ENCODE measurements around the gene KLHDC7A.

Gene KLHDC7A

DNA sequence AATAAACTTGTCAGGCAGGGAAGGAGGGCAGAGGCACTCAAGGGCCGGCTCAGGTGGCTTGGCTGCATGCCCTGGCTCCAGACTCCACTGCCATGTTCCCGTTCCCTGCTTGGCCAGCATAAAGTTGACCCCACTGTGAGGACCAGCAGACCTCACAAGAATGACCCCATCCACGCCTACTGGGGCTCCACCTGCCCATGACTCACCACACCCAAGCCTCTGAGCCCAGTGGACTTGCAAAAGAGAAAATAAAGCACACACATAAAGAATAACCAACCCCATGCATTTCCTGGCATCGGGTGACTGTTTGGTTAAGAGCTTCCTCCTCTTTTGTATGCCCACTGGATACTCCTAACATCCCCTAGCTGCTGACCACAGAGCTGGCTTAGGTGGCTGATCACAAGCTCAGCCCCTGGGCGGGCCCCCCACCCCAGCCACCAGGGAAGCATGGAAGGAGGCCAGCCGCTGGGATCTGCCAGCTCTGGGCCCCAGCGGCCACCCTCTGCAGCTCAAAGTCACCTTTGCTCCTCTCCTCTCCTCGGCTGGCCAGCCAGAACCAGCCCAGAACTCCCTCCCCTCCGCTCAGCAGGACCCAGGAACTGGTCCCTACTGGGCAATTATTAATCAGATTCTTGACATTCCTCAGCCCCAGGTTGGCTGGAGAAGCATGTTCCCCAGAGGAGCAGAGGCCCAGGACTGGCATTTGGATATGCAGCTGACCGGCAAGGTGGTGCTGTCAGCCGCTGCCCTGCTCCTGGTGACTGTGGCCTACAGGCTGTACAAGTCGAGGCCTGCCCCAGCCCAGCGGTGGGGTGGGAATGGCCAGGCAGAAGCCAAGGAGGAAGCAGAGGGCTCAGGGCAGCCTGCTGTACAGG, at the start of gene KLHDC7A:
Gene KLHDC7A (plus strand): TSS at position 616 of the 875 bp plus-strand sequence. CDS start 52 bp downstream, at position 668.
- H3K9me3 ChIP-seq (ENCODE audit: control insufficient read depth, low read depth, low read length) = no peaks in the 10 kb centered on the region
- H3K36me3 ChIP-seq (ENCODE audit: control insufficient read depth, low read depth, low read length) = peaks cover 11% of the 10 kb centered on the region
- H3K4me1 ChIP-seq (ENCODE audit: control insufficient read depth, low read depth, low read length) = peaks cover 32% of the 10 kb centered on the region
- H3K27ac ChIP-seq (ENCODE audit: low read length) = peak within 1 kb of the TSS; percentile 78
- H3K9ac ChIP-seq (ENCODE audit: low read length) = no peak within 1 kb of the TSS
- H3K4me3 ChIP-seq (ENCODE audit: low read length) = peak within 1 kb of the TSS; percentile 37
- no peaks in the 10 kb centered on the region for H3K27me3 ChIP-seq (ENCODE audit: control insufficient read depth, insufficient read depth, low read length)

DNA sequence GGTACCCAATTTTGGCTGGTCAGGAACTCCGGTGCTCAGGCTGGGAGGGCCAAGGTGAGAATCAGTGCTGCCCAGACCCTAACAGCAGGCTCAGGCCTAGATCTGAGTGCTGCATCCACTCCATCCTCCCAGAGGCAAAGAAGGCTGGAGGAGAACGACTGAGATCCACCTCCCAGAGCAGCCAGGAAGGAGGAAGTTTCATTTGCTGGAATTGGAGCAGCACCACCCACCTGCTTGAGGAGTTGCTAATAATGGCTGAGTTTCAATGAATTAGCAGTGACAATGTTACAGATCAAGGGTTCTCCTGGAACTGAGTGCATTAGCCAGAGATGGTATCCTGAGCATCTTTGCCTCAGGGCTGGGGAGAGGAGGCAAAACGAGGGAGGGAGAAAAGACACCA, 46.7 kb upstream of the KLHDC7A start:
- no peaks in the 10 kb centered on the region for H3K36me3 ChIP-seq (ENCODE audit: control insufficient read depth, low read depth, low read length)
- no peak overlapping the region for H3K27ac ChIP-seq (ENCODE audit: low read length)
- no peaks in the 10 kb centered on the region for H3K4me1 ChIP-seq (ENCODE audit: control insufficient read depth, low read depth, low read length)
- no peak overlapping the region for H3K9ac ChIP-seq (ENCODE audit: low read length)
- no peak overlapping the region for H3K4me3 ChIP-seq (ENCODE audit: low read length)
- no peaks in the 10 kb centered on the region for H3K9me3 ChIP-seq (ENCODE audit: control insufficient read depth, low read depth, low read length)
- H3K27me3 ChIP-seq (ENCODE audit: control insufficient read depth, insufficient read depth, low read length) = no peaks in the 10 kb centered on the region

DNA sequence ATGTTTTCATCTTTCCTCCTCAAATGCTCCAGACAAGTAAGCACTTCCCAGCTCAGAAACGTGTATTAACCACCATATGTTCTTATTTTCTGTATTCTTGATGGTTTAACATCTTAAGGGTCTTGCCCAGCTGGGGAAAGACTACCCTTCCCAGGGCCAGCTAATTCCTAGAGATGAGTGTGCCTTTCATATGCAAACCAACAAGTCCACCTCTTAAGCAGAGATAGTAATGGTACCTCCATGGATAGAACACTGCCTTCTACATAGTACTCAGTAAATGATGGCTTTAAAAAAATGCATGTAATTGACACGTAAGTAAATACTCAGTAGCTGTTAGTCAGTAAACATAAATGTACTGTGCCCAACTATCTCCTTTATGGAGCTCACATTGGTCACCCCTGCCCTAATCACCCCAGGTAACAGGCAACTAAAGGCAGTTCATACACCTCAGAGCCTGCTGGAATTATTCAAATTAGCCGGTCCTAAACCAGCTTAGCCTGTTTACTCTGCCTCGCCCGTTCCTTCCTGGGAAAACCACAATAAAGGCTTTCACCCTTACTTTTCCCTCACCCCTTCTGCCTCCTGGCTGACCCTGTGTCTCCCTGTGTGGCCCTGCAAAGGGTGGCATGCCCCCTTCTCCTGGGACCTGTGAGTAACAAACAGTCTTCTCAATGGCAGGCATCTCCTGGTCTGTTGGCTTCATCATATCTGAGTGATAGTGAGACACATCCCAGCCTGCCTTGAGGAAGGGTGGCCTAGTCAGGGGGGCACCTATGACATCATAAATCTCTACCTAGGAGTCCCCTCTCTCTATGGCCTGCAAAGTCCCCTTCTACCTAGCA, 40.1 kb upstream of the KLHDC7A start:
- Histone ChIP-seq H3K27me3 (ENCODE audit: control insufficient read depth, insufficient read depth, low read length) (no peaks in the 10 kb centered on the region), H3K9me3 (ENCODE audit: control insufficient read depth, low read depth, low read length) (no peaks in the 10 kb centered on the region), H3K4me1 (ENCODE audit: control insufficient read depth, low read depth, low read length) (peaks cover 8% of the 10 kb centered on the region), H3K27ac (ENCODE audit: low read length) (no peak overlapping the region), H3K9ac (ENCODE audit: low read length) (no peak overlapping the region), H3K36me3 (ENCODE audit: control insufficient read depth, low read depth, low read length) (no peaks in the 10 kb centered on the region), H3K4me3 (ENCODE audit: low read length) (no peak overlapping the region)

DNA sequence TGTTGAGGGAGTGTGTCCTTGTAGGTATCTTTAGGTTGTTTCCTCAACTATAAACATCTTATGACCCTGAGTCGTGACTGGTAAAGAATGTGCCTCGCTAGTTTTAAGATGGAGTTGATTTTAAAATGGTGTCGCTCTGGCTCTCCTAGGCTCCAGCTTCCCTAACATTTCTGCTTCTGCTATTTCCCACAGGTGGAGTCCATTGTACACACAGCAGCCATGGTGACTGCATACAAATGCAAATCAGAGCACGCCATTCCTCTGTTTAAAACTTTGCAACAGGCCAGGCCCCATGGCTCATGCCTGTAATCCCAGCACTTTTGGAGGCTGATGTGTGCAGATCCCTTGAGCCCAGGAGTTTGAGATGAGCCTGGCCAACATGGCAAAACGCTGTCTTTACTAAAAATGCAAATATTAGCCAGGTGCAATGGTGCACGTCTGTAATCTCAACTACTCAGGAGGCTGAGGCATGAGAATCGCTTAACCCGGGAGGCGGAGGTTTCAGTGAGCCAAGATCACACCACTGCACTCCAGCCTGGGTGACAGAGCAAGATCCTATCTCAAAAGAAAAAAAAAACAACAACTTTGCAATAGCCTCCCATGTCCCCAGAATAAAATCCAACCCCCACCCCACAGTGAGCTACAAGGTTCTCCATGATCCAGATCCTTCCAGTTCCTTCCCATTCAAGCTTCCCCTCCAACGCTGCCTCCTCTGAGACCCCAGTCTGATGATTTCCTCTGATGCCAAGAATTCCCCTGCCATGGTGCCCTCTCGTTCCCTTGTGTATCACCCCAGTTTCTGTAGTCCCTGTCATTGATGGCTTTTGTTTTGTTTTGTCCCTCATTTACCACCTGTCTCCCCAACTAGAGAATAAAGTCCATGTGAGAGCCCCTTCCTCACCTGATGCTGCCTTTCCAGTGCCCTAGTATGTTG, 36.9 kb upstream of the KLHDC7A start:
- H3K27me3 ChIP-seq (ENCODE audit: control insufficient read depth, insufficient read depth, low read length) = no peaks in the 10 kb centered on the region
- H3K27ac ChIP-seq (ENCODE audit: low read length) = no peak overlapping the region
- H3K9me3 ChIP-seq (ENCODE audit: control insufficient read depth, low read depth, low read length) = no peaks in the 10 kb centered on the region
- H3K4me1 ChIP-seq (ENCODE audit: control insufficient read depth, low read depth, low read length) = peaks cover 11% of the 10 kb centered on the region
- H3K4me3 ChIP-seq (ENCODE audit: low read length) = no peak overlapping the region
- no peaks in the 10 kb centered on the region for H3K36me3 ChIP-seq (ENCODE audit: control insufficient read depth, low read depth, low read length)
- no peak overlapping the region for H3K9ac ChIP-seq (ENCODE audit: low read length)

DNA sequence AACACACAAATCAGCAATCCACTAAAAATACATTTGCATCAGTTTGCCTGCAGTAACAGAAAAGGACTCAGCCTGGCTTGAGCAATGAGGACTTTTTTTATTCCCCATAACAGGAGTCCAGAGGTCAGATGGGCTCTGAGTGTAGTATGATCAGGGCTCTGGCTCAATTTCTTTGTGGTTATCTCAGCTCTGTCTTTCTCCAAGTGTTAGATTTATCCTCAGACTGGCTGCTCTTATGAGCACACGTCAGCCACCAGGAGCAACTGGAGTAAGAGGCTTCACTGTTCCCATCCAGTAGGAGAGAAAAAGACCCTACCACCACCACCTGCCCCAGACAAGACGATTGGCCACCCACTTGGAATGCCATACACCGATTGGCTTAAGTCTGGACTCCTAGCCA, 36.2 kb upstream of the KLHDC7A start:
- Histone ChIP-seq H3K9ac (ENCODE audit: low read length) (no peak overlapping the region), H3K27me3 (ENCODE audit: control insufficient read depth, insufficient read depth, low read length) (no peaks in the 10 kb centered on the region), H3K9me3 (ENCODE audit: control insufficient read depth, low read depth, low read length) (no peaks in the 10 kb centered on the region), H3K4me3 (ENCODE audit: low read length) (no peak overlapping the region), H3K4me1 (ENCODE audit: control insufficient read depth, low read depth, low read length) (peaks cover 11% of the 10 kb centered on the region), H3K27ac (ENCODE audit: low read length) (no peak overlapping the region), H3K36me3 (ENCODE audit: control insufficient read depth, low read depth, low read length) (no peaks in the 10 kb centered on the region)

DNA sequence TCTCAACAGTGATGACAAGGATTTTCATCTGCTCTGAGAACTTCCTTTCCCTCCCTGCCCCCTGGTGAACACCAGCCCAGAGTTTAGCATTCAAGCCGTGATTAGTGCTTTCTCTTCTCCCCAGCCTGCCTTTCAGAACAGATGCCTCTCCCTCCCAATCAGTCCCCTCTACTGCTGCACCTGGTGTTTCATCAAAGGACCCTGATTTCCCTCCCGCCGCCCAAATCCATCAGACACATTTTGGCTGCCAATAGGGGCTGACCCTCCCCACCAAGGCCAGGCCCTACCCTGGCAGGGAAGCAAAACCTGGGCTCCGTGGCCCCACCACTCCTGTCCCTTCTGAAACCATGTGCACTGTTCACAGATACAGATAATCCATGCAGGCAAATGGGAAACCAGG, 34.0 kb upstream of the KLHDC7A start:
- H3K27me3 ChIP-seq (ENCODE audit: control insufficient read depth, insufficient read depth, low read length) = no peaks in the 10 kb centered on the region
- no peak overlapping the region for H3K27ac ChIP-seq (ENCODE audit: low read length)
- no peaks in the 10 kb centered on the region for H3K9me3 ChIP-seq (ENCODE audit: control insufficient read depth, low read depth, low read length)
- no peak overlapping the region for H3K4me3 ChIP-seq (ENCODE audit: low read length)
- peaks cover 3% of the 10 kb centered on the region for H3K4me1 ChIP-seq (ENCODE audit: control insufficient read depth, low read depth, low read length)
- no peak overlapping the region for H3K9ac ChIP-seq (ENCODE audit: low read length)
- no peaks in the 10 kb centered on the region for H3K36me3 ChIP-seq (ENCODE audit: control insufficient read depth, low read depth, low read length)

DNA sequence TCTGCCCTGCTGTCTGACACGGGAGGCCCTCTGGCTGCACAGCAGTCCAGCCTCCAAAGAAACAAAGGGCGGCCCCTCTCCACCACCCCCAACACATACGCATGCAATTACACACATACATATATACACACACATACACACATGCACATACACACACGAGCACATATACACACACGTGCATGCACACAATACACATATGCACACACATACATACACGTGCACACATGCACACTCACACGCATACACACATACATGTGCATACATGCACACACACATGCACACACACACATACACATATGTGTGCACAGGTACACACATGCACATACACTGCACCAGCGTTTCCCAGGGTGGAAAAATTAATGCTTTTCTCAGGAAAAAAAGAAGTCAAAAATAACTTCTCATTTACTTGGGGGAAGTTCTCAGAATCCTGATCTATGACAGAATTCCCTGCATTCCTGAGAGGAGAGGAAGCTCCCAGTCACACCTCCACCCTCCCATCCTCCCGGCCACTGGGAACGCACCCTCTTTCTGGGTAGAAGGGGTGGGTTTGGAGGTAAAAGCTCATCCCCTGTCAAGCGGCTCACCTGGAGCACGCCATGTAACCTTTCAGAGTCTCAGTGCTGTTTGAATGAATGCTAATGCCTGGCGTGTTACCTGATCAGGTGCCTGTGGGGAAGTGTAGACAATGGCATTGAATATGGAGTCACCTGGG, 33.1 kb upstream of the KLHDC7A start:
- Histone ChIP-seq H3K4me3 (ENCODE audit: low read length) (no peak overlapping the region), H3K27ac (ENCODE audit: low read length) (no peak overlapping the region), H3K36me3 (ENCODE audit: control insufficient read depth, low read depth, low read length) (no peaks in the 10 kb centered on the region), H3K4me1 (ENCODE audit: control insufficient read depth, low read depth, low read length) (peaks cover 3% of the 10 kb centered on the region), H3K27me3 (ENCODE audit: control insufficient read depth, insufficient read depth, low read length) (no peaks in the 10 kb centered on the region), H3K9ac (ENCODE audit: low read length) (no peak overlapping the region), H3K9me3 (ENCODE audit: control insufficient read depth, low read depth, low read length) (no peaks in the 10 kb centered on the region)

DNA sequence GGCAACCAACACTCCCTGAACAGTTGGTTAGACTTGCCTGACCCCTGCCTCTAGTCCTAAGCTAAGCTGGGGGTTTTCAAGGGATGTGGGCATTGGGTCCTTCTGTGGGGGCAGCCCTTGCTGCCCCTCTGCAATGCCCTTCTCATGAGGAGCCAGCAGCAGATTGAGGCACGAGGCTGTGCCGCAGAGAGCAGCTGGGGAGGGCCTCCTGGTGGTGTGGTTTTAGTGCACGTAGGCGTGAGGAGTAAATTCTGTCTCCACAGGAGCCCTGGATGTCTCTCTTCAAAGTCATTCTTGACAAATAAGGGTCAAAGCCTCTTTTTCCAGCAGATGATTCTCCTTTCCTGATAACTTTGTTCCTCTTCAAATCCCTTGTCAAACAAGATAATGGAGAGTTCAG, 31.8 kb upstream of the KLHDC7A start:
- Histone ChIP-seq H3K27ac (ENCODE audit: low read length) (no peak overlapping the region), H3K27me3 (ENCODE audit: control insufficient read depth, insufficient read depth, low read length) (no peaks in the 10 kb centered on the region), H3K4me3 (ENCODE audit: low read length) (no peak overlapping the region), H3K4me1 (ENCODE audit: control insufficient read depth, low read depth, low read length) (peaks cover 3% of the 10 kb centered on the region), H3K36me3 (ENCODE audit: control insufficient read depth, low read depth, low read length) (no peaks in the 10 kb centered on the region), H3K9ac (ENCODE audit: low read length) (no peak overlapping the region), H3K9me3 (ENCODE audit: control insufficient read depth, low read depth, low read length) (no peaks in the 10 kb centered on the region)

DNA sequence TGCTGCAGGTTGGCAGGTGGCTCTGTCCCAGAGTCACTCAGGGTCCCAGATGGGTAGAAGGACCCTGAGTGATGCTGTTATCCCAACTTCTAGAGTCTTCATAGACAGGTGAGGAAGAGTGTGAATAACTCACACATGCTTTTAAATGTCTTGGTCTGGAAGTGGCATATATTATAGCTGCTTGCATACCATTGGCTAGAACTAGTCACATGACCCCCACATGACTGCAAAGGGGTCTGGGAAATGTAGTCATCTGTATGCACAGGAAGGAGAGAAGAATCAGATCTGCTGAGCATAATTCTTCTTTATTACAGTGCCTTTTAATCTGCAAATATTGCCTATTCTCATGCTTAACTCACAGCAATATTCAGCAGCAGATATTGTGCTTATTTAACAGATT, 28.2 kb upstream of the KLHDC7A start:
- H3K4me3 ChIP-seq (ENCODE audit: low read length) = no peak overlapping the region

DNA sequence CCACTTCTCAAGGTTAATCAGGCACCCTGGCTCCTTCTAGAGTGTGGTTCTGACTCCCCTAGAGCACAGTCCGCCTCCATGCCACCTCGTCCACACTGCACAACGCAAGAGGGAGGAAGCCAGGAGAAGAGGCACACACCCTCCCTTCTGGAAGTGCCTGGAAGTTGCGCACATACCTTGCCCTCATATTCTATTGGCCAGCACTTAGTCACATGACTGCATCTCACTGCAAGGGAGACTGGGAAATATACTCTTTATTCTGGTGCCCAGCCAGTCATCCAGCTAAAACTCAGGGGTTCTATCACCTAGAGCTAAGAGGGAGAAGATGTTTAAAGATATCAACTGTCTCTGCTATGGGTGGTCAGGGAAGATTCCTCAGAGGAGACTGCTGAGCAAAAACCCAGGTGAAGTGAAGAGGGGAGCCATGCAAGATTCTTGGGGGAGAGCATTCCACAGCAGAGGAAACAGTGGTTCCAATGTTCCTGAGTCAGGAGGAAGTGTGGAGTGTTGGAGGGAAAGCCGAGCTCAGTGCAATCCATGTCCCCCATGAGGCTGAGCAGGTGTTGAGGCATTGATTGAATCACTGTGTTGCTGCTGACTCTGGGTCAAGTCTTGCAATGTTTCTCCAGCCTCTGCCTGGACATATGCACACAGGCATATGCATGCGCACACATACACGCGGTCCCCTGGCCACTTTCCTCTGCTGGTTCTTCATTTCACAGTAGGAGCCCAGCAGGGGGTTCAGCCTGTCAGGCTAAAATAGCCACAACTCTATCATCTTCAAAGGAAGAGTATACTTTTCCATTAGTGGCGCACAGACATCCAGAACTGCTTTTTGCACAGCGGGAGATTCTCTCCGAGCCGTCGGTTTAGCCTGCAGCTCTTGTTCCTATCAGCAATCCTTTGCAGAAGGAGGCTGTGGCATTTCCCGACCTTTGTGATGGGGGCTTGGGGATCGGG, 22.3 kb upstream of the KLHDC7A start:
- Histone ChIP-seq H3K27me3 (ENCODE audit: control insufficient read depth, insufficient read depth, low read length) (no peaks in the 10 kb centered on the region), H3K27ac (ENCODE audit: low read length) (no peak overlapping the region), H3K4me1 (ENCODE audit: control insufficient read depth, low read depth, low read length) (no peaks in the 10 kb centered on the region), H3K36me3 (ENCODE audit: control insufficient read depth, low read depth, low read length) (no peaks in the 10 kb centered on the region), H3K4me3 (ENCODE audit: low read length) (no peak overlapping the region), H3K9me3 (ENCODE audit: control insufficient read depth, low read depth, low read length) (no peaks in the 10 kb centered on the region), H3K9ac (ENCODE audit: low read length) (no peak overlapping the region)

More for the DNA sequence above, 28.2 kb upstream of the KLHDC7A start:
- H3K4me1 ChIP-seq (ENCODE audit: control insufficient read depth, low read depth, low read length) = peaks cover 1% of the 10 kb centered on the region
- no peak overlapping the region for H3K9ac ChIP-seq (ENCODE audit: low read length)
- H3K27ac ChIP-seq (ENCODE audit: low read length) = no peak overlapping the region
- no peaks in the 10 kb centered on the region for H3K36me3 ChIP-seq (ENCODE audit: control insufficient read depth, low read depth, low read length)
- no peaks in the 10 kb centered on the region for H3K9me3 ChIP-seq (ENCODE audit: control insufficient read depth, low read depth, low read length)
- H3K27me3 ChIP-seq (ENCODE audit: control insufficient read depth, insufficient read depth, low read length) = no peaks in the 10 kb centered on the region
